Suprapubic skin (tissue), 4 donors: ENCODE results near the gene SHC3. TPM values are rescaled to one million over a fixed set of nuclear protein-coding genes. Genes with fewer than 3 reads are reported as not detected.

Experiments
- DNase-seq, 2 donors: peaks; one replicate each; pipeline ENCODE4 v3.0.0-alpha.2; 2019; ENCODE audit warnings: low spot score in 2 of 2
- H3K27ac ChIP-seq: fragments of 200-600 bp; sonication (generic); one replicate; pipeline ENCODE4 v1.5.1; 2019
- H3K27me3 ChIP-seq: fragments of 200-600 bp; sonication (generic); one replicate; pipeline ENCODE4 v1.5.1; 2019
- H3K36me3 ChIP-seq: fragments of 200-600 bp; sonication (generic); one replicate; pipeline ENCODE4 v1.5.1; 2019
- H3K4me1 ChIP-seq: fragments of 200-600 bp; sonication (generic); one replicate; pipeline ENCODE4 v1.5.1; 2019
- H3K4me3 ChIP-seq: fragments of 200-600 bp; sonication (generic); one replicate; pipeline ENCODE4 v1.5.1; 2019; ENCODE audit warnings: mild to moderate bottlenecking
- H3K9me3 ChIP-seq: fragments of 200-600 bp; sonication (generic); one replicate; pipeline ENCODE4 v1.5.1; 2019
- CTCF ChIP-seq, 2 donors: fragments of 200-600 bp in 1 of 2; fragments of 450-650 bp in 1 of 2; sonication (generic) in 1 of 2; IDR thresholded peaks; one replicate each; pipeline ENCODE4 v1.5.1; 2016 to 2019; ENCODE audit warnings: antibody characterized with exemption in 2 of 2, mild to moderate bottlenecking in 1 of 2, moderate library complexity in 1 of 2
- EP300 ChIP-seq: sonication (generic); formaldehyde crosslinking; IDR thresholded peaks from one replicate; pipeline ENCODE4 v1.6.1; 2017; ENCODE audit warnings: antibody characterized with exemption
- POLR2A ChIP-seq, 2 donors: fragments of 450-650 bp; IDR thresholded peaks; one replicate each; pipeline ENCODE4 v1.6.1; 2017; ENCODE audit warnings: antibody characterized with exemption in 2 of 2, mild to moderate bottlenecking in 2 of 2, moderate library complexity in 2 of 2
- POLR2AphosphoS5 ChIP-seq, 3 donors: sonication (generic); formaldehyde crosslinking; IDR thresholded peaks; one replicate each; pipeline ENCODE4 v1.6.1; 2017; ENCODE audit warnings: antibody characterized with exemption in 3 of 3
- WGBS: methylation state at CpG from one replicate; pipeline ENCODE4 v1.1.5; 2018; 5-methylcytosine and 5-hydroxymethylcytosine counted together
- total RNA-seq, 4 donors: library from RNA; depleted of rRNA; stranded (reverse); fragments of >200 nt; gene quantifications; one replicate each; pipeline ENCODE4 v1.1.0, GENCODE V29; 2016

Gene SHC3
- total RNA-seq, 4 donors from 2014 or later = 1.7 to 6.0 (median 3.2) TPM

- WGBS = 78% methylated on average over 3 of the region's 3 CpGs
- no peaks in the 10 kb centered on the region for H3K27me3 ChIP-seq
- H3K4me1 ChIP-seq = peaks cover 36% of the 10 kb centered on the region
- no peak overlapping the region for H3K4me3 ChIP-seq
- H3K36me3 ChIP-seq = no peaks in the 10 kb centered on the region
- DNase-seq = no peak
- peak overlapping the region; percentile 87 for H3K27ac ChIP-seq
- H3K9me3 ChIP-seq = no peaks in the 10 kb centered on the region
- no peak for TF ChIP-seq EP300
Observed at GRCh38 chr9:89023740-89024139, 154.9 kb downstream of the SHC3 start.

- no peaks in the 10 kb centered on the region for H3K9me3 ChIP-seq
- no peaks in the 10 kb centered on the region for H3K36me3 ChIP-seq
- TF ChIP-seq CTCF (IDR thresholded peaks at IDR 0.05) (no peak), POLR2A (IDR thresholded peaks at IDR 0.05) (no peak)
- no peak for DNase-seq
- peaks cover 36% of the 10 kb centered on the region for H3K4me1 ChIP-seq
- H3K27ac ChIP-seq = peak overlapping the region; percentile 87
- no peaks in the 10 kb centered on the region for H3K27me3 ChIP-seq
- H3K4me3 ChIP-seq = no peak overlapping the region
- WGBS = 61% methylated on average over 2 of the region's 2 CpGs
Observed at GRCh38 chr9:89022902-89023301, 155.7 kb downstream of the SHC3 start.

DNA sequence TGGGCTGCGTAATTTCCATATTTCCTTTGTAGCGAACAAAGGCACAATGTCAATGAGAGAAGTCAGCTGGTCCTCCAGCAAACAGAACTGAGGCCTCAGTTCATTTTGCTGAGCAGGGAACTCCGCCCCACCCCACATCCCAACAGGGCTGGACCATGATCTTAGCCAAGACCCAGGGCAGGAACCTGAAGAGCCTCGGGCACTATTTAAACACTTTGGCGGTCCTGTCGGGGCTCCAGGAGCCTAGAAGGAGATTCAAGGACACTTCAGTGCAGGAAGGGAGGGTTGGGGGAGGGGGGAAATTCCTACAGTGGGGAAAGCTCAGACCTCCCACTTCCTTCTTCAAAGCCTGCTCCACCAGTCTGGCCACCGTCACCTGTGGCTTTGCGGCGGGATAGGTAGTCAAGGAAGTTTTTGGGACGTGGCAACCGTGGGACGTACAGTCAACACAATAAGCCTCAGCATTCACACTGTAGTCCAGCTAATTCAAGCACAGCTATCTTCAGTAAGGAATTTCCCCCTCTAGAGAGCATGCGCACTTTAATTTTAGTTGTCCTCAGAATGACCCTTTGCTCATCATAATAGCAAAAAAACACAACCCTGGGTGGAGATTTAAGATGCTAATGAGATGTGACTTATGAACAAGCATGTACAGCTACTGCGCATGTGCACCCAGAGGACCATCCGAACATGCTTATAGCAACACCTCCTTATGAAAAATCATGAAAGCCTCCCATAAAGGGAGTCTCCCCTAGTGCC lies 156.4 kb downstream of the SHC3 start:
- Histone ChIP-seq H3K4me1 (peaks cover 36% of the 10 kb centered on the region), H3K27ac (peak overlapping the region; percentile 87), H3K36me3 (no peaks in the 10 kb centered on the region), H3K27me3 (no peaks in the 10 kb centered on the region), H3K9me3 (no peaks in the 10 kb centered on the region), H3K4me3 (no peak overlapping the region)
- no peak for DNase-seq
- TF ChIP-seq POLR2AphosphoS5 (IDR thresholded peaks at IDR 0.05) (no peak), POLR2A (IDR thresholded peaks at IDR 0.05) (no peak), EP300 (no peak), CTCF (IDR thresholded peaks at IDR 0.05) (no peak)
- 72% methylated on average over 12 of the region's 15 CpGs for WGBS

GRCh38 chr9:89021154-89021803 lies 157.3 kb downstream of the SHC3 start:
- WGBS = 79% methylated on average over 8 of the region's 8 CpGs

GRCh38 chr9:89020754-89021153 lies 157.9 kb downstream of the SHC3 start:
- 90% methylated on average over 2 of the region's 4 CpGs for WGBS
- no peak for DNase-seq
- Histone ChIP-seq H3K27ac (peak overlapping the region; percentile 87), H3K27me3 (no peaks in the 10 kb centered on the region), H3K4me1 (peaks cover 36% of the 10 kb centered on the region), H3K9me3 (no peaks in the 10 kb centered on the region), H3K36me3 (no peaks in the 10 kb centered on the region), H3K4me3 (no peak overlapping the region)
- TF ChIP-seq EP300 = no peak
- no peak for TF ChIP-seq POLR2AphosphoS5 (IDR thresholded peaks at IDR 0.05)
- no peak for TF ChIP-seq CTCF (IDR thresholded peaks at IDR 0.05)
- no peak for TF ChIP-seq POLR2A (IDR thresholded peaks at IDR 0.05)

More at GRCh38 chr9:89021154-89021803, 157.3 kb downstream of the SHC3 start:
- Histone ChIP-seq H3K9me3 (no peaks in the 10 kb centered on the region), H3K36me3 (no peaks in the 10 kb centered on the region), H3K4me1 (peaks cover 36% of the 10 kb centered on the region), H3K27me3 (no peaks in the 10 kb centered on the region), H3K27ac (peak overlapping the region; percentile 87), H3K4me3 (no peak overlapping the region)
- TF ChIP-seq EP300 (no peak), POLR2A (IDR thresholded peaks at IDR 0.05) (no peak), POLR2AphosphoS5 (IDR thresholded peaks at IDR 0.05) (no peak), CTCF (IDR thresholded peaks at IDR 0.05) (no peak)
- peak in 1 of 2 donors; percentile 75 for DNase-seq
